ENCODE results near the gene ZBTB7B. TPM values are rescaled to one million over a fixed set of nuclear protein-coding genes. Genes with fewer than 3 reads are reported as not detected.

Gene ZBTB7B
- 11.1 and 22.0 TPM in 2 replicates for total RNA-seq

GRCh38 chr1:155002464-155003226, at the start of gene ZBTB7B:
Gene ZBTB7B (plus strand): TSS chr1:155002802. CDS start chr1:155014661, 11,859 bp downstream.

DNA sequence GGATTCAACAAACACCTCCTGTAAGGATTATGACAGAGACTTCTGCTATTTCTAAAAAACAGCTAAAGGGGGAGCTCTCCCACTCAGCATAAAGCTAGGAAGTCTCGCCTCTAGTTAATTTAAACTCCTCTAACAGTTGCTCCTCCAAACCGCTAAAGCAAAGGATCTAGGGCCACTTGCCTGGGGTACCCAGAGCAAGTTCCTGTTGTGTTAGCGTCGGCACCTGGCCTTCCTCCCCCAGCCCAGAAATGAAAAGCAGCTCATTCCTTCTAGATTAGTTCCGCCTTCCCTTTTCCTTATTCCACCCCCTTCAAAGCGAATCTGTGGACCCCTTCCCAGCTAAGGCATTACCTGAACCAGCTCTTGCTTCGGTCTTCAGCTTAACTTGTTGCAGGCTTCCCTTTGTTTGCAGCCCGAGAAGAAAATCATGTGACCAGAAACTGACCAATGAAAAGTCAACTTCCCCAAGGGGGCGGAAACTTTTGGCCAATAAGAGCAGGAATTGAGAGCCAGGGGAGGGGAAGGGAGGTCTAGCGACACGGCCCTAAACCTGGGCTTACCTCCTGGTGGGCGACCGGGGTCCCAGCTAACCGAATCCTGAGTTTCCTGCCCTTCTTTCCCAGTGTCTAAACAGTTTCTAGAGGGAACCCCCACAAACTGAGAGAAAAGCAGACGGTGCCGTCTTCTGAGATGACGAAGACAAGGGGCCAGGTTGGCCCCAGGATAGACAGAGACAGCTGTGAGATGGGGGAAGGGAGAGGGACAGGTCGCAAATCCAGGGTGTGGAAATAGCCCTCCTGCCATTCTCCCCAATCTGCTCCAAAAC, 46.7 kb upstream of the ZBTB7B start, which contains the start of gene PBXIP1:
Gene PBXIP1 (minus strand): TSS at position 382 of the 826 bp plus-strand sequence. CDS start 2,378 bp downstream, outside the sequence.

GRCh38 chr1:154961207-154962155, 41.1 kb upstream of the ZBTB7B start, which contains the start of gene PYGO2:
Gene PYGO2 (minus strand): TSS chr1:154961782. CDS start chr1:154961576, 206 bp downstream.

DNA sequence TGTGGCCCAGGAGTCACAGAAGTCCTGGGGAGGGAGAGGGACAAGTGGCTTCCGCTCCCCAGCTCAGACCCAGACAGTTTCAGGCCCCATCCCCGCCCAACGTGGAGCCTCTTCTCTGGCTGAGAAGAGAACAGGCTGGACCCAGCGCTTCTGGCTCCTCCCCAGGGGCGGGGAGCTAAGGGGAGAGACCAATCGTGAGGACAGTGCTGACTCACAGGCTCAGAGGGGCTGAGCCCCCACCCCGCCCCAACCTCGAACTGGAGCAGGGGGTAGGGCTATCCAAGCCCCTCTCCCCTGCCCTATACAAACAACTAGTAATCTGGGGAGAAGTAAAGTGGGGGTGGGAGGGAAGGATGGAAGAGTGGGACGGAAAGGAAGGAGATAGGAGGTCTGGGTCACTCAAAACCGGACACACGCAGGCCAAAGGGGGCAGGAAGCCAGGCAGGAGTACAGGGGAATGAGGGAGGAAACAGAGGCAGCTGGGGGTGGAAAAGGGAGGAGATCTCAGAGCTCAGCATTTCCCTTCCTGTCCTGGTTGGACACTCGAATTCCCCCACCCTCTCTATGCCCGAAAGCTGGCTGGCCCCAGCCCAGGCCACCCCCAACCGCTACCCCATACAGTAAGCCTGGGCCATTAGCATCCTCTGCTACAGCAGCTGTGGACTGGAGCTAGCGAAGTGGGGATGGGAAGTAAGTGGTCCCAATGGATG, 31.8 kb upstream of the ZBTB7B start, which contains the start of gene SHC1:
Gene SHC1 (minus strand): TSS at position 117 of the 710 bp plus-strand sequence. CDS start 221 bp downstream, outside the sequence.

DNA sequence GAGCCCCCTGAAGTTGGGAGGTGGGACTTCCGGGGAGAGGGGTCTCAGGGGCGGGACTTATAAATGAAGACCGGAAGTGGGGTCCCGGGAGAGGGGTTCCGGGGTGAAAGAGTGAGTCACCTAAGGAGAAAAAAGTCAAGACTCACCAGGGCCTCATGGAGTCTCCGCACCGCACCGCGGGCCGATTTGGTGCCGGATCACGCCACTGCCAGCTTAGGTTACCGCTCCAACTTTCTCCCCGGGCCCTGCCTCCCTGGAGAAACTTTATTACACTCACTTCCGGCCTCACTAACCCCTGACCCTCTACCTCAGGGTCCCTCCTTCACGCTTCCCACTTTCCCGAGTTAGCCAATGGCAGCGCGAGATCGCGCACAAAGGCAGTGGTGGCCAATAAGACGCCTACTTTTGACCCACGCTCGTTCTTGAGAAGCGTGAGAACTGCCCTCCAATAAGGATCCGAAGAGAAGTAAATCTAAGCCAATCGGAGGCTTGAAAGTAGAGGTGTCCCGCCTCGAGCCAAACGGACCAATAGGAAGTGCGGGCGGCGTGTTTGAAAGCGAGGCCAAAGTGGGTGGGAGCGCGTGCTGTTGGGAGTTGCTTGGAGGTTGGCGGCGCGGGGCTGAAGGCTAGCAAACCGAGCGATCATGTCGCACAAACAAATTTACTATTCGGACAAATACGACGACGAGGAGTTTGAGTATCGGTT, 28.3 kb upstream of the ZBTB7B start, which contains the start of gene CKS1B:
Gene CKS1B (plus strand): TSS at position 580 of the 706 bp plus-strand sequence. CDS start 65 bp downstream, at position 645.

GRCh38 chr1:154982897-154983648, 19.5 kb upstream of the ZBTB7B start, which contains the start of gene FLAD1:
Gene FLAD1 (plus strand): TSS chr1:154983344. CDS start chr1:154983695, 351 bp downstream.

GRCh38 chr1:154993572-154994268, 8.9 kb upstream of the ZBTB7B start, which contains the start of gene LENEP:
Gene LENEP (plus strand): TSS chr1:154993586. CDS start chr1:154993608, 22 bp downstream.

GRCh38 chr1:155033524-155033923, 30.9 kb downstream of the ZBTB7B start, which contains the start of the genes DCST1 and DCST2:
Gene DCST1 (plus strand): TSS chr1:155033824. CDS start chr1:155034037, 213 bp downstream.
Gene DCST2 (minus strand): TSS chr1:155033781. CDS start chr1:155033701, 80 bp downstream.

GRCh38 chr1:155050560-155051341, 48.1 kb downstream of the ZBTB7B start, which contains the start of gene ADAM15:
Gene ADAM15 (plus strand): TSS chr1:155051316. CDS start chr1:155051387, 71 bp downstream.

GRCh38 chr1:155063550-155064110, 61.0 kb downstream of the ZBTB7B start, which contains the start of gene EFNA4:
Gene EFNA4 (plus strand): TSS chr1:155063740. CDS start chr1:155063824, 84 bp downstream.

Other genes with a start within 250 kb of the ZBTB7B start
- gene KCNN3, start 132.5 kb upstream of the ZBTB7B start, total RNA-seq, result under 0.01 TPM in 2 replicates
- 6.8 and 11.5 TPM in 2 replicates for gene PMVK, start 66.1 kb upstream of the ZBTB7B start, total RNA-seq
- gene PBXIP1, start 46.7 kb upstream of the ZBTB7B start, total RNA-seq, result 70.5 and 109 TPM in 2 replicates
- 12.4 and 16.9 TPM in 2 replicates for gene PYGO2, start 41.0 kb upstream of the ZBTB7B start, total RNA-seq
- gene SHC1, start 32.1 kb upstream of the ZBTB7B start, total RNA-seq, result 189 and 432 TPM in 2 replicates
- 24.6 and 131 TPM in 2 replicates for gene CKS1B, start 28.1 kb upstream of the ZBTB7B start, total RNA-seq
- gene FLAD1, start 19.5 kb upstream of the ZBTB7B start, total RNA-seq, result 15.9 and 24.8 TPM in 2 replicates
- gene LENEP, start 9.2 kb upstream of the ZBTB7B start, total RNA-seq, result not detected in 2 replicates
- under 0.01 TPM in 1 of 2 replicates, not detected in the other for gene DCST2, start 31.0 kb downstream of the ZBTB7B start, total RNA-seq
- gene DCST1, start 31.0 kb downstream of the ZBTB7B start, total RNA-seq, result not detected in 2 replicates
- 61.1 and 134 TPM in 2 replicates for gene ADAM15, start 48.5 kb downstream of the ZBTB7B start, total RNA-seq
- gene EFNA4, start 60.9 kb downstream of the ZBTB7B start, total RNA-seq, result 2.5 and 4.3 TPM in 2 replicates
- gene EFNA3, start 76.0 kb downstream of the ZBTB7B start, total RNA-seq, result 0.29 and 1.3 TPM in 2 replicates
- gene EFNA1, start 125.1 kb downstream of the ZBTB7B start, total RNA-seq, result 0.17 and 0.44 TPM in 2 replicates
- gene SLC50A1, start 133.1 kb downstream of the ZBTB7B start, total RNA-seq, result 17.6 and 25.6 TPM in 2 replicates
- 24.6 and 27.6 TPM in 2 replicates for gene DPM3, start 137.7 kb downstream of the ZBTB7B start, total RNA-seq
- gene KRTCAP2, start 170.5 kb downstream of the ZBTB7B start, total RNA-seq, result 97.2 and 125 TPM in 2 replicates
- gene TRIM46, start 171.0 kb downstream of the ZBTB7B start, total RNA-seq, result 6.0 and 7.1 TPM in 2 replicates
- 28.2 and 28.4 TPM in 2 replicates for gene THBS3, start 205.1 kb downstream of the ZBTB7B start, total RNA-seq
- 44.3 and 56.6 TPM in 2 replicates for gene MTX1, start 205.9 kb downstream of the ZBTB7B start, total RNA-seq